Tibial nerve (tissue), 3 donors: ENCODE measurements around the gene BCL2L14.

Experiments
- CTCF ChIP-seq, 5 experiments: fragments of 200-600 bp in 3 of 5; fragments of 450-650 bp in 2 of 5; sonication (generic) in 3 of 5; IDR thresholded peaks; one replicate each; pipeline ENCODE4 v1.5.1; 2016 to 2019; ENCODE audit warnings: antibody characterized with exemption in 5 of 5, mild to moderate bottlenecking in 3 of 5, moderate library complexity in 2 of 5
- POLR2A ChIP-seq, 2 donors: fragments of 450-650 bp; IDR thresholded peaks; one replicate each; pipeline ENCODE4 v1.6.1; 2017; ENCODE audit warnings: antibody characterized with exemption in 2 of 2, mild to moderate bottlenecking in 2 of 2, moderate library complexity in 2 of 2

DNA sequence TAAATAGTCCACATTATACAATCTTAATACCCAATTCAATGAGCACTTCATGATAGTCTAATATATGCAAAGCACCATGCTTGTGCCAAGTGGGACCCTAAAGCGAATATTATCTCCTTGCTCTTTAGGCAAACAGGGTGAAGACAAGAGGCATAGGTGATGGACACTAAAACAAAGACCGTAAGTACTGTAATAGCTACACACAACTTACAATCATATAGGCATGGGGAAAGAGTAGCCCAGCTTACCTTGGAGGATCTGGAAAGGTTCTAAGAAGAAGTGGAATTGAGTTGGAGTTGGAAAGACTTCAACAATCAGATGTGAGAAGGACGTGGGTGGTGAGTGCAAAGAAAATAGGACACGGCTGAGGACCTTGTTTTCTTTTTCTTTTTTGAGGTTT is 19.1 kb upstream of the BCL2L14 start:
- TF ChIP-seq POLR2A (IDR thresholded peaks at IDR 0.05): no peak
- no peak for TF ChIP-seq CTCF (IDR thresholded peaks at IDR 0.05)
